Measurements from ENCODE around the gene SVIL. TPM values are rescaled to one million over a fixed set of nuclear protein-coding genes. Genes with fewer than 3 reads are reported as not detected.

The SVIL gene
- total and polyA plus RNA-seq, 2 of the 13 experiments (the other 11 are each of a cell fraction or from before 2014, with no cell fraction given) = 3.9 to 12.1 TPM

DNA sequence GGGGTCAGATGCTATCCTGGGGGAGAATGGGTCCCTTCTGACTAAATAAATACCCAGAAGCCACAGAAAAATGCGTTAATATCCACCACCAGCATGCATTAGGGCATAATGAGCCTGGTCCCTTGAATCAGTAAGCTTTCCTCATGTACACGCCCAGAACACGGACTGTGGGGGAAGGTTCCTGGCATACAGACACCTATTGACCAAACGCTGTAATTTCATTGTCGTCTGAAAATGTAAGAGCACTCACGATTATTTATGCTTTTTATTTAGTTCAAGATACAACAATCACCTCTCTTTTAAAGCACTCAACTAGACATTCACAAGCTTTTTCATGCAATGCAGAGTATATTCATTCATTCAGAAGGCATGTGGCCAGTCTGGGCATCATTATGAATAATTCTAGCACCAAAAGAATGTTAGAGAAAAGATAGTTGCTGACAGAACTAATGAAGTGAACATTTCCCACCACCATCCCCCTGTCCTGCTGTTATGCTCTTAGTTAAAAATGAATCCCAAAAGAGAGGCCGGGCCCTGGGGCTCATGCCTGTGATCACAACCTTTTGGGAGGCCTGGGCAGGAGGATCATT, 101.0 kb downstream of the SVIL start (continued):
- TF ChIP-seq, protein P1, sequence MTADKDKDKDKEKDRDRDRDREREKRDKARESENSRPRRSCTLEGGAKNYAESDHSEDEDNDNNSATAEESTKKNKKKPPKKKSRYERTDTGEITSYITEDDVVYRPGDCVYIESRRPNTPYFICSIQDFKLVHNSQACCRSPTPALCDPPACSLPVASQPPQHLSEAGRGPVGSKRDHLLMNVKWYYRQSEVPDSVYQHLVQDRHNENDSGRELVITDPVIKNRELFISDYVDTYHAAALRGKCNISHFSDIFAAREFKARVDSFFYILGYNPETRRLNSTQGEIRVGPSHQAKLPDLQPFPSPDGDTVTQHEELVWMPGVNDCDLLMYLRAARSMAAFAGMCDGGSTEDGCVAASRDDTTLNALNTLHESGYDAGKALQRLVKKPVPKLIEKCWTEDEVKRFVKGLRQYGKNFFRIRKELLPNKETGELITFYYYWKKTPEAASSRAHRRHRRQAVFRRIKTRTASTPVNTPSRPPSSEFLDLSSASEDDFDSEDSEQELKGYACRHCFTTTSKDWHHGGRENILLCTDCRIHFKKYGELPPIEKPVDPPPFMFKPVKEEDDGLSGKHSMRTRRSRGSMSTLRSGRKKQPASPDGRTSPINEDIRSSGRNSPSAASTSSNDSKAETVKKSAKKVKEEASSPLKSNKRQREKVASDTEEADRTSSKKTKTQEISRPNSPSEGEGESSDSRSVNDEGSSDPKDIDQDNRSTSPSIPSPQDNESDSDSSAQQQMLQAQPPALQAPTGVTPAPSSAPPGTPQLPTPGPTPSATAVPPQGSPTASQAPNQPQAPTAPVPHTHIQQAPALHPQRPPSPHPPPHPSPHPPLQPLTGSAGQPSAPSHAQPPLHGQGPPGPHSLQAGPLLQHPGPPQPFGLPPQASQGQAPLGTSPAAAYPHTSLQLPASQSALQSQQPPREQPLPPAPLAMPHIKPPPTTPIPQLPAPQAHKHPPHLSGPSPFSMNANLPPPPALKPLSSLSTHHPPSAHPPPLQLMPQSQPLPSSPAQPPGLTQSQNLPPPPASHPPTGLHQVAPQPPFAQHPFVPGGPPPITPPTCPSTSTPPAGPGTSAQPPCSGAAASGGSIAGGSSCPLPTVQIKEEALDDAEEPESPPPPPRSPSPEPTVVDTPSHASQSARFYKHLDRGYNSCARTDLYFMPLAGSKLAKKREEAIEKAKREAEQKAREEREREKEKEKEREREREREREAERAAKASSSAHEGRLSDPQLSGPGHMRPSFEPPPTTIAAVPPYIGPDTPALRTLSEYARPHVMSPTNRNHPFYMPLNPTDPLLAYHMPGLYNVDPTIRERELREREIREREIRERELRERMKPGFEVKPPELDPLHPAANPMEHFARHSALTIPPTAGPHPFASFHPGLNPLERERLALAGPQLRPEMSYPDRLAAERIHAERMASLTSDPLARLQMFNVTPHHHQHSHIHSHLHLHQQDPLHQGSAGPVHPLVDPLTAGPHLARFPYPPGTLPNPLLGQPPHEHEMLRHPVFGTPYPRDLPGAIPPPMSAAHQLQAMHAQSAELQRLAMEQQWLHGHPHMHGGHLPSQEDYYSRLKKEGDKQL (CRISPR knock-in tag; IDR thresholded peaks at IDR 0.05; ENCODE audit: low read depth) = no peak
- no peak for TF ChIP-seq ZNF644 (CRISPR knock-in tag; IDR thresholded peaks at IDR 0.05; ENCODE audit: low read depth)
- TF ChIP-seq ZNF260 (CRISPR knock-in tag; IDR thresholded peaks at IDR 0.05; ENCODE audit: borderline replicate concordance, low read depth) = no peak
- no peak for TF ChIP-seq TEAD2 (CRISPR knock-in tag; IDR thresholded peaks at IDR 0.05)
- no peak for TF ChIP-seq SNAI1 (CRISPR knock-in tag; IDR thresholded peaks at IDR 0.05; ENCODE audit: borderline replicate concordance)
- TF ChIP-seq MAZ (IDR thresholded peaks at IDR 0.05; ENCODE audit: borderline replicate concordance, low read depth, low read length) = no peak
- no peak for TF ChIP-seq MAZ (CRISPR knock-in tag; IDR thresholded peaks at IDR 0.05; ENCODE audit: low read depth)
- TF ChIP-seq, protein P2, sequence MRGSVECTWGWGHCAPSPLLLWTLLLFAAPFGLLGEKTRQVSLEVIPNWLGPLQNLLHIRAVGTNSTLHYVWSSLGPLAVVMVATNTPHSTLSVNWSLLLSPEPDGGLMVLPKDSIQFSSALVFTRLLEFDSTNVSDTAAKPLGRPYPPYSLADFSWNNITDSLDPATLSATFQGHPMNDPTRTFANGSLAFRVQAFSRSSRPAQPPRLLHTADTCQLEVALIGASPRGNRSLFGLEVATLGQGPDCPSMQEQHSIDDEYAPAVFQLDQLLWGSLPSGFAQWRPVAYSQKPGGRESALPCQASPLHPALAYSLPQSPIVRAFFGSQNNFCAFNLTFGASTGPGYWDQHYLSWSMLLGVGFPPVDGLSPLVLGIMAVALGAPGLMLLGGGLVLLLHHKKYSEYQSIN (CRISPR knock-in tag; IDR thresholded peaks at IDR 0.05; ENCODE audit: borderline replicate concordance) = no peak
- TF ChIP-seq HNRNPK (IDR thresholded peaks at IDR 0.05; ENCODE audit: low read depth, low read length, poor library complexity, severe bottlenecking) = no peak
- TF ChIP-seq, protein P3, sequence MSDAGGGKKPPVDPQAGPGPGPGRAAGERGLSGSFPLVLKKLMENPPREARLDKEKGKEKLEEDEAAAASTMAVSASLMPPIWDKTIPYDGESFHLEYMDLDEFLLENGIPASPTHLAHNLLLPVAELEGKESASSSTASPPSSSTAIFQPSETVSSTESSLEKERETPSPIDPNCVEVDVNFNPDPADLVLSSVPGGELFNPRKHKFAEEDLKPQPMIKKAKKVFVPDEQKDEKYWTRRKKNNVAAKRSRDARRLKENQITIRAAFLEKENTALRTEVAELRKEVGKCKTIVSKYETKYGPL (CRISPR knock-in tag; IDR thresholded peaks at IDR 0.05) = no peak
- TF ChIP-seq, protein P4, sequence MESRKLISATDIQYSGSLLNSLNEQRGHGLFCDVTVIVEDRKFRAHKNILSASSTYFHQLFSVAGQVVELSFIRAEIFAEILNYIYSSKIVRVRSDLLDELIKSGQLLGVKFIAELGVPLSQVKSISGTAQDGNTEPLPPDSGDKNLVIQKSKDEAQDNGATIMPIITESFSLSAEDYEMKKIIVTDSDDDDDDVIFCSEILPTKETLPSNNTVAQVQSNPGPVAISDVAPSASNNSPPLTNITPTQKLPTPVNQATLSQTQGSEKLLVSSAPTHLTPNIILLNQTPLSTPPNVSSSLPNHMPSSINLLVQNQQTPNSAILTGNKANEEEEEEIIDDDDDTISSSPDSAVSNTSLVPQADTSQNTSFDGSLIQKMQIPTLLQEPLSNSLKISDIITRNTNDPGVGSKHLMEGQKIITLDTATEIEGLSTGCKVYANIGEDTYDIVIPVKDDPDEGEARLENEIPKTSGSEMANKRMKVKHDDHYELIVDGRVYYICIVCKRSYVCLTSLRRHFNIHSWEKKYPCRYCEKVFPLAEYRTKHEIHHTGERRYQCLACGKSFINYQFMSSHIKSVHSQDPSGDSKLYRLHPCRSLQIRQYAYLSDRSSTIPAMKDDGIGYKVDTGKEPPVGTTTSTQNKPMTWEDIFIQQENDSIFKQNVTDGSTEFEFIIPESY (CRISPR knock-in tag; IDR thresholded peaks at IDR 0.05) = no peak
